ENCODE measurements around the gene ANKS1B.

Gene ANKS1B

DNA sequence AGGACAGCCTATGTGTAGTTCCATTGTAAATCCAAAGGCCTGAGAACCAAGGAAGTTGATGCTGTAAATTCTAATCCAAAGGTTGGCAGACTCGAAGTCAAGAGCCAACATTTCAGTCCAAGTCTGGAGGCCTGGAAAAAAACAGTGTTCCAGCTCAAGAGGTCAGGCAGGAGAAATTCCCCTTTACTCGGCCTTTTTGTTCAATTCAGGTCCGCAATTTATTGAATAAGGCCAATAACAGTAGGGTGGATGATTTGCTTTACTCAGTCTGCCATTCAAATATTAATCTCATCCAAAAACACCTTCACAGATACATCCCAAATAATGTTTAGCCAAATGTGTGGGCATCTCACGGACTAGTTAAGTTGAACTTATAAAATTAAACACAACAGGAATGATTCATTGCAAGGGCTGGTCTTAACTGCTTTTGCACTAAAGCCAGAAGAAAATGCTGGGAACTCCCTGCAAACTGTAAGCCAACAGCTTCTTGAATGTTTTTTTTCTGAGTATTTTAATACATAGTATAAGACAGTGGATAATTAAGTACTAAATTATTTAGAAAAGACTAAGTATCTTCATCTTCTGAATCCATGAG is 534.6 kb downstream of the ANKS1B start:
- no peak for DNase-seq (ENCODE audit: low spot score)
- TF ChIP-seq, protein P1, sequence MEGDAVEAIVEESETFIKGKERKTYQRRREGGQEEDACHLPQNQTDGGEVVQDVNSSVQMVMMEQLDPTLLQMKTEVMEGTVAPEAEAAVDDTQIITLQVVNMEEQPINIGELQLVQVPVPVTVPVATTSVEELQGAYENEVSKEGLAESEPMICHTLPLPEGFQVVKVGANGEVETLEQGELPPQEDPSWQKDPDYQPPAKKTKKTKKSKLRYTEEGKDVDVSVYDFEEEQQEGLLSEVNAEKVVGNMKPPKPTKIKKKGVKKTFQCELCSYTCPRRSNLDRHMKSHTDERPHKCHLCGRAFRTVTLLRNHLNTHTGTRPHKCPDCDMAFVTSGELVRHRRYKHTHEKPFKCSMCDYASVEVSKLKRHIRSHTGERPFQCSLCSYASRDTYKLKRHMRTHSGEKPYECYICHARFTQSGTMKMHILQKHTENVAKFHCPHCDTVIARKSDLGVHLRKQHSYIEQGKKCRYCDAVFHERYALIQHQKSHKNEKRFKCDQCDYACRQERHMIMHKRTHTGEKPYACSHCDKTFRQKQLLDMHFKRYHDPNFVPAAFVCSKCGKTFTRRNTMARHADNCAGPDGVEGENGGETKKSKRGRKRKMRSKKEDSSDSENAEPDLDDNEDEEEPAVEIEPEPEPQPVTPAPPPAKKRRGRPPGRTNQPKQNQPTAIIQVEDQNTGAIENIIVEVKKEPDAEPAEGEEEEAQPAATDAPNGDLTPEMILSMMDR (IDR thresholded peaks at IDR 0.05; ENCODE audit: borderline replicate concordance, control extremely low read depth, extremely low read depth, insufficient read depth, missing control alignments), result no peak
- in situ Hi-C loops (cut with MboI; ENCODE audit: low sequenced_read_pairs, unreplicated experiment), result no loop called here

DNA sequence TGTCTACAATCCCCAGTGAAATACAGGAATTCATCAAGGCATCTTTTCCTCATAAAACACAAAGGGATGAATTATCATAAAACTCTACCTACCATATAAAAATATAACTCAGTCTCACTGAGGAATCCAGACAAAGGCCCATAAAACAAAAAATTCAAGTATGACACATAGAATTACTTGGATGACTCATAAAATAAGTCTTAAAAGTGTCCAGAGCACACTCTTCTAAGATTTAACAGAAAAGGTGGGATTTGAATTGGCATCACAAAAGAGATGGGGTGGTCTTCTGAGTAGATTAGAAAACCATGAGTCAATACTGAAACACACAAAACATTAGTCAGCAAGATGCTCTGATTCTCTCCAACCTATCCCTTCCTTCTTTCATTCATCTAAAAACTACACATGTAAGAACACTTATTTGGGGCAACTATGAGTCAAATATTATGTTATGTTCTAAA is 539.8 kb downstream of the ANKS1B start:
- DNase-seq (ENCODE audit: low spot score), result no peak
- in situ Hi-C loops (cut with MboI; ENCODE audit: low sequenced_read_pairs, unreplicated experiment), result no loop called here
- TF ChIP-seq, protein P1 (IDR thresholded peaks at IDR 0.05; ENCODE audit: borderline replicate concordance, control extremely low read depth, extremely low read depth, insufficient read depth, missing control alignments), result no peak

DNA sequence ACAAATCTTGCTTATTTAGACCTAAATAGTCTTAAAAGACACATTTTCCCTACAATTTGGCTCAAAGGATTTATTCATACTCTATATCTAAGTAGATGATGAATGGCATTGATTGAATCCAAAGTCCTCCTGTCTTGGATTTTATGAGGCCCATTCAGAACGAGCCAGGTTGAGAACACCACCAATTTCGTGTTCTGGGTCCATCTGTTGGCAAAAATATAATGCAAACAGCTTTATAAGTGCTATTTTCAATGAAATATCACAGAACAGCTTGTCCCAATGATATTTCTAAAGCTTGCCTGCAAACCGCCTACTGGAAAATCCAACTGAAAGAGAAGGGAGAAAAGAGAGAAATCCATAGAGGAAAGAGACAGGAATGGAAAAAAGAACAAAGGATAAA is 542.0 kb downstream of the ANKS1B start:
- no peak for DNase-seq (ENCODE audit: low spot score)
- TF ChIP-seq, protein P1 (IDR thresholded peaks at IDR 0.05; ENCODE audit: borderline replicate concordance, control extremely low read depth, extremely low read depth, insufficient read depth, missing control alignments), result no peak
- in situ Hi-C loops (cut with MboI; ENCODE audit: low sequenced_read_pairs, unreplicated experiment), result no loop called here

DNA sequence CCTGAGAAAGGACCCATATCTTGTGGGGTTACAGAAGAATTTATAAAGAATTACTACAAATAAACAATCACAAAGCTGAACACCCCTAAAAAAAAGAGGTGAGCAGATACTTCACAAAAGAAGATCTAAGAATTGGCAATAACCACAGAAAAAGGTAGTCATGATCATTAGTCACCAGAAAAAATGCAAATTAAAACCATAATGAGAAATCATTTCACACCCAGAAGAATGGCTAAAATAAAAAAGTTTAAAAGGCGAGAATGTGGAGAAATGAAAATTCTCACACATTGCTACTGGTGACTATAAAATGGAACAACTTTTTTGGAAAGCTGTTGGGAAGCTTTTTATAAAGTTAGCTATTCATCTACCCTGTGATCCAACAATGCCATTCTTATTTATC is 545.3 kb downstream of the ANKS1B start:
- TF ChIP-seq, protein P1 (IDR thresholded peaks at IDR 0.05; ENCODE audit: borderline replicate concordance, control extremely low read depth, extremely low read depth, insufficient read depth, missing control alignments), result no peak
- in situ Hi-C loops (cut with MboI; ENCODE audit: low sequenced_read_pairs, unreplicated experiment), result no loop called here
- no peak for DNase-seq (ENCODE audit: low spot score)

DNA sequence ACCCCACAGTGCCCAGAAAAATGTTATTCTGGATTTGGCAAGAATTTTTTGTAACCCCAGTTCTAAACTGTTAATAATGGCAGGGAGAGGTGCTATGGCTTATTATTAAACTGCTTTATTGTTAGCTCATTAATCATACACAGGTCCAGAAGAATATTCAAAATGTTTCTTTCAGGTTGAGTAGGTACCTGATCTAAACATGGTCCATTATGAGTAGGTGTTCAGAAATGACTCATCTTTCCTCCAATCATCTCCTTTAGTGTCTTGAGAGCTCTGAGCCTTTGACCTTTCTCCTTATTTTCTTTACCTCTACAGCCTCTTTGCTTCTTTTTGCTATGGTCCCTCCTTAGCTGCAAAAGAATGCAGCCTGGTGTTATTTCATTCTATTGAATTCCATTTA is 548.2 kb downstream of the ANKS1B start:
- in situ Hi-C loops (cut with MboI; ENCODE audit: low sequenced_read_pairs, unreplicated experiment), result no loop called here
- peak; percentile 50 for DNase-seq (ENCODE audit: low spot score)
- TF ChIP-seq, protein P1 (IDR thresholded peaks at IDR 0.05; ENCODE audit: borderline replicate concordance, control extremely low read depth, extremely low read depth, insufficient read depth, missing control alignments), result no peak

DNA sequence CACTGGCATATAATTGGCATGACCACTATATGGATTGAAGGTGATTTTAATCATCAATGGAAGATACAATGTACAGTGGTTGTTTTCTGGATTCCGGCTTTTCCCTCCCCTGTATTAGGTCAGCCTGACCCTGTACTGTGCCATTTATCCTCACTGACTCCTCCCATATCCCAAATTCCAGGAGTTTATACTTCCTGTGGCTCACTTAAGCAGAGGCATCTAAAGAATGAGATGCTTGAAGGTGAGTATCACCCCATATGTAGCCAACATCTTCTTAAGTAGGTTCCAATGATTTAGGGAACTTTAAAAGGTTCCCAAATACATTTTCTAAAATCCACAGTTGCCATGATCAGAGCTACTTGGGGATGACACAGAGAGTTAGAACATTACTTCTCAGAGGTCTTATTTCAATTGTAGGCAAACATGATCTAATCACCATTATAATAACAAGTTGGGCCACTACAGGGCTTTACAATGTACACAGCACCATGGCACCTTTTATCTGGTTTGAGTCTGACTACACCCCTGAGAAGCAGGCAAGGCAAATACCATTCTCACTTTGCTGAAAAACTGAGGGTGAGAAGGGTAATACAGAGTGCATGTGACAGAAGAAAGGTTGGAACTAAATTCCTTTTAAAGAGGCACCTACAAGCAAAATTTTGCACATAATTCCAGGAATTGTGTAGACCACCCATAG is 549.5 kb downstream of the ANKS1B start:
- no peak for DNase-seq (ENCODE audit: low spot score)
- TF ChIP-seq, protein P1 (IDR thresholded peaks at IDR 0.05; ENCODE audit: borderline replicate concordance, control extremely low read depth, extremely low read depth, insufficient read depth, missing control alignments), result no peak
- in situ Hi-C loops (cut with MboI; ENCODE audit: low sequenced_read_pairs, unreplicated experiment), result no loop called here

Data from GM13976 (cell line).